SH-SY5Y (cell line): ENCODE results near the gene EIF4A3.

Experiments
- GATA2 ChIP-seq: IDR thresholded peaks from 2 replicates; pipeline ENCODE4 v1.6.1; 2011; ENCODE audit warnings: mild to moderate bottlenecking, low read depth, low read length
- GATA3 ChIP-seq: IDR thresholded peaks from 2 replicates; pipeline ENCODE4 v1.6.1; 2011; ENCODE audit warnings: low read depth, mild to moderate bottlenecking, low read length, moderate library complexity

DNA sequence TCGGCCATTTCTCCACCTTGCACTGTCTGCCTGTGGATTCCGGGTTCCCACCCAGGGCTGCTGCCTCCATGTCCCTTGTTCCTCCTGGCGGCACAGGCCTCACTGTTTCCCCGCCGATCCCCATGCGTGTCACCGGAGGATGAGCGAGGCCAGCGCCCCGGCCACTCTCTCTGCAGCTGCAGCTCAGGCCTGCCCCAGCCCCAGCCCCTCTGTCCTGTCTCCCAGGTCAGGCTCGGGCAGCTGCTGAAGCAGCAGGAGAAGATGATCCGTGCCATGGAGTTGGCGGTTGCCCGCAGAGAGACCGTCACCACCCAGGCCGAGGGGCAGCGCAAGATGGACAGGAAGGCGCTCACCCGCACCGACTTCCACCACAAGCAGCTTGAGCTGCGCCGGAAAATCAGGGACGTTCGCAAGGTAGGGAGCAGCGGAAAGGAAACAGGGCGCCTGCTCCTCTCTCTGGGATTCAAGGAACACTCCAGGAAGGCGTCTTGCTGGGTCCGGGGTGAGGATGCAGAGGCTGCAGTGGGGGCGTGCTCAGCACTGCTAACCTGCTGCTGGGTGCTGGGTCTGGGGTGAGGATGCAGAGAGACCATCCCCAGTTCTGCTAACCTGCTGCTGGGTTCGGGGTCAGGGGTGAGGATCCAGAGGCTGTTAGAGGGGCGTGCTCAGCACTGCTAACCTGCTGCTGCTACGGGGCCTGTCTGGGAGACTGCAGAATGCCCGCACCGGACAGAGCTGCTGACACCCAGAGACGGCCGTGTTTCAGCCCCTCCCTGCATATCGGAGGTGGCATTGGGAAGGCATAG lies 51.7 kb downstream of the EIF4A3 start:
- TF ChIP-seq GATA2 (no peak), GATA3 (no peak)
